K562 (cell line): Measurements from ENCODE around the gene PRPSAP1. TPM values are rescaled to one million over a fixed set of nuclear protein-coding genes. Genes with fewer than 3 reads are reported as not detected.

Experiments used
- CREB3L1 ChIP-seq: fragments of 450-650 bp; IDR thresholded peaks from 2 replicates; pipeline ENCODE4 v1.6.1; 2014; ENCODE audit warnings: low read depth, mild to moderate bottlenecking, moderate library complexity, borderline replicate concordance
- HDGF ChIP-seq: fragments of 450-650 bp; IDR thresholded peaks from 2 replicates; pipeline ENCODE4 v1.6.1; 2016
- IRF9 ChIP-seq: fragments of 450-650 bp; IDR thresholded peaks from 2 replicates; pipeline ENCODE4 v1.6.1; 2016; ENCODE audit warnings: missing biosample characterization, missing genetic modification characterization
- NFRKB ChIP-seq: fragments of 450-650 bp; IDR thresholded peaks from 2 replicates; pipeline ENCODE4 v1.6.1; 2016; ENCODE audit warnings: low read depth
- PBX2 ChIP-seq, 2 experiments: IDR thresholded peaks in 1 of 2; conservative IDR thresholded peaks in 1 of 2; 2 replicates each; pipeline ENCODE4 v1.6.1; 2016; ENCODE audit warnings: low read depth in 2 of 2, mild to moderate bottlenecking in 1 of 2, missing compliant biosample characterization in 1 of 2, missing genetic modification characterization in 1 of 2, moderate library complexity in 1 of 2
- PKNOX1 ChIP-seq: fragments of 450-650 bp; IDR thresholded peaks from 2 replicates; pipeline ENCODE4 v1.6.1; 2016
- PYGO2 ChIP-seq: fragments of 450-650 bp; IDR thresholded peaks from 2 replicates; pipeline ENCODE4 v1.6.1; 2016; ENCODE audit warnings: mild to moderate bottlenecking, missing genetic modification characterization, moderate library complexity, missing compliant biosample characterization
- TSC22D4 ChIP-seq: fragments of 450-650 bp; IDR thresholded peaks from 2 replicates; pipeline ENCODE4 v1.6.1; 2016; ENCODE audit warnings: missing genetic modification characterization, missing biosample characterization, control low read depth
- ZNF12 ChIP-seq: sonication (generic); formaldehyde crosslinking; IDR thresholded peaks from 2 replicates; pipeline ENCODE4 v1.4.0; 2020; ENCODE audit warnings: mild to moderate bottlenecking, missing genetic modification reagents
- ZNF717 ChIP-seq: fragments of 250-450 bp; sonication (Bioruptor Pico); IDR thresholded peaks from 2 replicates; pipeline ENCODE4 v1.5.0; 2021
- ZNF785 ChIP-seq: fragments of 250-450 bp; sonication (Bioruptor Pico); IDR thresholded peaks from 2 replicates; pipeline ENCODE4 v1.4.0; 2020; ENCODE audit warnings: mild to moderate bottlenecking
- polyA plus RNA-seq, 8 experiments: library from polyadenylated mRNA; depleted of rRNA in 4 of 8; stranded (reverse) in 5 of 8; unstranded in 3 of 8; fragments of >200 nt; fragmentation: Nextera tagmentation in 2 of 8; fragmentation: Illumina TruSeq in 1 of 8; extraction: Ambion mirVana in 2 of 8; extraction: Trizol in 1 of 8; gene quantifications; 2 replicates each; pipeline versions ENCODE4 v1.2.1 to v1.2.3, GENCODE V29; 2011 to 2014; ENCODE audit warnings: inconsistent platforms in 1 of 8, missing spikeins in 1 of 8
- total RNA-seq, 7 experiments: library from RNA; depleted of rRNA in 6 of 7; stranded (reverse); fragments of >200 nt in 6 of 7; fragmentation: Illumina TruSeq in 2 of 7; extraction: Trizol in 2 of 7; gene quantifications; 2 replicates each; pipeline versions ENCODE4 v1.2.1 to v1.2.3, GENCODE V29; 2011 to 2021; ENCODE audit warnings: low replicate concordance in 1 of 7
- TF ChIP-seq, protein P1 (sequence below), 2 experiments: fragments of 450-650 bp in 1 of 2; sonication (generic) in 1 of 2; formaldehyde crosslinking; conservative IDR thresholded peaks; 2 replicates each; pipeline versions ENCODE4 v1.4.0 to v1.8.1; 2020 to 2022; ENCODE audit warnings: mild to moderate bottlenecking in 1 of 2, missing genetic modification reagents in 1 of 2
- TF ChIP-seq, protein P2 (sequence below): sonication (generic); formaldehyde crosslinking; IDR thresholded peaks from 2 replicates; pipeline ENCODE4 v1.8.0; 2022; ENCODE audit warnings: mild to moderate bottlenecking, missing genetic modification reagents

PRPSAP1 gene
- total and polyA plus RNA-seq, 9 of the 15 experiments (the other 6 are each of a cell fraction or from before 2014, with no cell fraction given) = 21.9 to 77.1 (median 40.8) TPM

- TF ChIP-seq, protein P1, sequence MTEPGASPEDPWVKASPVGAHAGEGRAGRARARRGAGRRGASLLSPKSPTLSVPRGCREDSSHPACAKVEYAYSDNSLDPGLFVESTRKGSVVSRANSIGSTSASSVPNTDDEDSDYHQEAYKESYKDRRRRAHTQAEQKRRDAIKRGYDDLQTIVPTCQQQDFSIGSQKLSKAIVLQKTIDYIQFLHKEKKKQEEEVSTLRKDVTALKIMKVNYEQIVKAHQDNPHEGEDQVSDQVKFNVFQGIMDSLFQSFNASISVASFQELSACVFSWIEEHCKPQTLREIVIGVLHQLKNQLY (CRISPR knock-in tag; conservative IDR thresholded peaks at IDR 0.05) = 0 out of 4 replicates have a peak, but pooled peaks of 1 of the 2 experiments have one; percentile 55
- no peak for TF ChIP-seq HDGF
- TF ChIP-seq PKNOX1 = no peak
- TF ChIP-seq, protein P2, sequence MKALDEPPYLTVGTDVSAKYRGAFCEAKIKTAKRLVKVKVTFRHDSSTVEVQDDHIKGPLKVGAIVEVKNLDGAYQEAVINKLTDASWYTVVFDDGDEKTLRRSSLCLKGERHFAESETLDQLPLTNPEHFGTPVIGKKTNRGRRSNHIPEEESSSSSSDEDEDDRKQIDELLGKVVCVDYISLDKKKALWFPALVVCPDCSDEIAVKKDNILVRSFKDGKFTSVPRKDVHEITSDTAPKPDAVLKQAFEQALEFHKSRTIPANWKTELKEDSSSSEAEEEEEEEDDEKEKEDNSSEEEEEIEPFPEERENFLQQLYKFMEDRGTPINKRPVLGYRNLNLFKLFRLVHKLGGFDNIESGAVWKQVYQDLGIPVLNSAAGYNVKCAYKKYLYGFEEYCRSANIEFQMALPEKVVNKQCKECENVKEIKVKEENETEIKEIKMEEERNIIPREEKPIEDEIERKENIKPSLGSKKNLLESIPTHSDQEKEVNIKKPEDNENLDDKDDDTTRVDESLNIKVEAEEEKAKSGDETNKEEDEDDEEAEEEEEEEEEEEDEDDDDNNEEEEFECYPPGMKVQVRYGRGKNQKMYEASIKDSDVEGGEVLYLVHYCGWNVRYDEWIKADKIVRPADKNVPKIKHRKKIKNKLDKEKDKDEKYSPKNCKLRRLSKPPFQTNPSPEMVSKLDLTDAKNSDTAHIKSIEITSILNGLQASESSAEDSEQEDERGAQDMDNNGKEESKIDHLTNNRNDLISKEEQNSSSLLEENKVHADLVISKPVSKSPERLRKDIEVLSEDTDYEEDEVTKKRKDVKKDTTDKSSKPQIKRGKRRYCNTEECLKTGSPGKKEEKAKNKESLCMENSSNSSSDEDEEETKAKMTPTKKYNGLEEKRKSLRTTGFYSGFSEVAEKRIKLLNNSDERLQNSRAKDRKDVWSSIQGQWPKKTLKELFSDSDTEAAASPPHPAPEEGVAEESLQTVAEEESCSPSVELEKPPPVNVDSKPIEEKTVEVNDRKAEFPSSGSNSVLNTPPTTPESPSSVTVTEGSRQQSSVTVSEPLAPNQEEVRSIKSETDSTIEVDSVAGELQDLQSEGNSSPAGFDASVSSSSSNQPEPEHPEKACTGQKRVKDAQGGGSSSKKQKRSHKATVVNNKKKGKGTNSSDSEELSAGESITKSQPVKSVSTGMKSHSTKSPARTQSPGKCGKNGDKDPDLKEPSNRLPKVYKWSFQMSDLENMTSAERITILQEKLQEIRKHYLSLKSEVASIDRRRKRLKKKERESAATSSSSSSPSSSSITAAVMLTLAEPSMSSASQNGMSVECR (CRISPR knock-in tag) = no peak
- no peak for TF ChIP-seq TSC22D4 (tag)
- no peak for TF ChIP-seq PBX2 (CRISPR knock-in tag; IDR thresholded peaks at IDR 0.05; ENCODE audit: low read depth)
- no peak for TF ChIP-seq PBX2 (tag; conservative IDR thresholded peaks at IDR 0.05; ENCODE audit: low read depth)
- no peak for TF ChIP-seq ZNF12 (CRISPR knock-in tag)
- no peak for TF ChIP-seq PYGO2 (tag)
- no peak for TF ChIP-seq IRF9 (tag)
- TF ChIP-seq CREB3L1 = peak; percentile 73
- no peak for TF ChIP-seq ZNF785 (CRISPR knock-in tag)
- no peak for TF ChIP-seq NFRKB
- no peak for TF ChIP-seq ZNF717 (CRISPR knock-in tag)
These were observed 32.4 kb upstream of the PRPSAP1 start (continued) for GRCh38 chr17:76385892-76386786.
